NCI-H146 treated with DMSO at 0.1 percent for 48 hours (cell line): ENCODE results near the gene AFF1.
"Not testable (repeated sequence)": the region's sequence is repeated elsewhere in the genome, so short reads cannot be mapped to it uniquely, and the experiment has no call there.

Experiments used
- DNase-seq: peaks from one replicate; lab custom pipeline; 2025; ENCODE audit not compliant: unreplicated experiment; lab: John Stamatoyannopoulos, UW

Gene AFF1

GRCh38 chr4:87031920-87032319, 97.1 kb downstream of the AFF1 start:
- no peak for DNase-seq

GRCh38 chr4:87032884-87033533, 98.2 kb downstream of the AFF1 start:
- DNase-seq, result no peak

GRCh38 chr4:87033902-87034301, 99.1 kb downstream of the AFF1 start:
- DNase-seq, result no peak

- no peak for DNase-seq
Measured at GRCh38 chr4:87034527-87034926, 99.7 kb downstream of the AFF1 start.

GRCh38 chr4:87035881-87036509, 101.2 kb downstream of the AFF1 start:
- no peak for DNase-seq

- DNase-seq, result no peak
Measured at GRCh38 chr4:87036713-87037112, 101.9 kb downstream of the AFF1 start.

GRCh38 chr4:87037171-87037570, 102.4 kb downstream of the AFF1 start:
- not testable (repeated sequence) for DNase-seq

- no peak for DNase-seq
Measured at GRCh38 chr4:87037671-87038334, 103.0 kb downstream of the AFF1 start.

GRCh38 chr4:87038837-87039615, 104.2 kb downstream of the AFF1 start:
- DNase-seq, result no peak

GRCh38 chr4:87041141-87041540, 106.3 kb downstream of the AFF1 start:
- DNase-seq, result no peak

GRCh38 chr4:87042221-87042620, 107.4 kb downstream of the AFF1 start:
- no peak for DNase-seq

GRCh38 chr4:87042986-87043820, 108.4 kb downstream of the AFF1 start:
- DNase-seq, result no peak

GRCh38 chr4:87044511-87045233, 109.9 kb downstream of the AFF1 start:
- DNase-seq, result no peak

GRCh38 chr4:87045234-87045558, 110.4 kb downstream of the AFF1 start:
- no peak for DNase-seq

- no peak for DNase-seq
Measured at GRCh38 chr4:87045659-87046058, 110.8 kb downstream of the AFF1 start.

GRCh38 chr4:87046121-87046551, 111.3 kb downstream of the AFF1 start:
- DNase-seq, result no peak

- DNase-seq, result no peak
Measured at GRCh38 chr4:87047281-87047798, 112.5 kb downstream of the AFF1 start.

- DNase-seq, result no peak
Measured at GRCh38 chr4:87049508-87049907, 114.7 kb downstream of the AFF1 start.

GRCh38 chr4:87050596-87050995, 115.8 kb downstream of the AFF1 start:
- no peak for DNase-seq

GRCh38 chr4:87051121-87051713, 116.4 kb downstream of the AFF1 start:
- no peak for DNase-seq
